ENCODE measurements around the gene MRPL39.

Gene MRPL39

DNA sequence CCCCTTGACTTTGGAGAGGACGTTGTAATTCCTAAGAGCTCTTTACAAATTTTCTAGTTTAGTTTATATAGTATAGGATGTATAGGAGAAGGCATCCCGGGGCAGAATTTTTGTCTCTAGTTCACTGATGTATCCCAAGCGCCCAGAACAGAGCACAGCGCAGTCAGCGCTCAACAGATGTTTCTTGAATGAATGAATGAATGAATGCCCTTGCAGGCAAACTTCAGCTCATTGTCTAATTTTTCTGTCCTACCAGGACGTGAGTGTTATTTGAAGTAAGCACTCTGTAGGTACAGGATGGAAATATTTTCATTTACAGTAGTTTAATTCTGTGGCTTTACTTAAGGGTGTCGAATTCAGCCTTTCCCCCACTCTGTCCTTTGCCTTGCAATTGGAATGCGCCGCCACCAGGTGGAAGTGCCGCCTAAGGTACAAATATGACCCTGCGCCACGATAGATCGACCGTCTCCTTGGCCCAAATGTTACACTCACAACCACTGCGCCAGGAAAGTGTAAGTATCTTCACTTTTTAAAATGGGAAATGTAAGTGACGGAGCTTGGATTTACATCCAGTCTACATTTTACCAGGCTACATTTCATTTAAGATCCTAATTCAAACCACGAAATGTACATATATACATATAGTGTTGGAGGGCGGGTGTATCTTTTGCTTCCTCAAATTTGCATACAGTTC lies 910 bp upstream of the MRPL39 start:
- peak; percentile 13 for DNase-seq

DNA sequence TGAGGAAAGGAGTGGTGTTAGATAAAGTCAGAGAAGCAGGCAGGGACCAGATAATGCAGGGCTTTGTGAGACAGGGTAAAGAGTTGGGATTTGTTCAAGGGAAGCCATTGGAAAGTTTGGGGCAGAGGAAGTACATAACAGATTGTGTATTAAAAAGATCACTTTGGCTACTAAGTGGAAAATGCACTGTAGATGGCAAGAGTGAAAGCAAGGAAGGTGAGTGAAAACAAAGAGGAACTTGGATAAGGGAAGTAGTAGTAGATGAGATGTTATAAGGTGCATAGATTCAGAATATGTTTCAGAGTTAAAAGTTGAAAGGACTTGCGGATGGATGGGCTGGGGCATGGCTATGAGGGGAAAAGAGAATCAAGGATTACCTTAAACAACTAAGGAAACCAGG lies 17.4 kb downstream of the MRPL39 start:
- no peak for DNase-seq

DNA sequence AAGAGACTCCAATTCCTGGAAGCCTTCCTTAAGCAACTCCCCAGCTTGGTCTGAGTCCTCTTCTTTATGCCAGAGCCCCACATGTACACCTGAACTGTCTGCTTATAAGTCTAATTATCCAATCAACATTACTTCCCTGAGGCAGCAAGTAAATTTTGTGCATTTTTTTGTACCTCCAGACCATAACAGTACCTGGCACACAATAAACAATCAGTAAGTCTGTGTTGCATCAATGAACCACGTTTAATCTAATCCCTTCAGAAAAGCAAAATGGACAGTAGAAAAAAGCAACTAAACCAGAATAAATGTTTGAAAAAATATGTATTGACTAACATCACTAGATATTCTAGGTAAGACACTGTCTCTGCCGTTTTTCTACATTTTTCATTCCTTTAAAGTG lies 20.5 kb downstream of the MRPL39 start:
- DNase-seq: no peak

DNA sequence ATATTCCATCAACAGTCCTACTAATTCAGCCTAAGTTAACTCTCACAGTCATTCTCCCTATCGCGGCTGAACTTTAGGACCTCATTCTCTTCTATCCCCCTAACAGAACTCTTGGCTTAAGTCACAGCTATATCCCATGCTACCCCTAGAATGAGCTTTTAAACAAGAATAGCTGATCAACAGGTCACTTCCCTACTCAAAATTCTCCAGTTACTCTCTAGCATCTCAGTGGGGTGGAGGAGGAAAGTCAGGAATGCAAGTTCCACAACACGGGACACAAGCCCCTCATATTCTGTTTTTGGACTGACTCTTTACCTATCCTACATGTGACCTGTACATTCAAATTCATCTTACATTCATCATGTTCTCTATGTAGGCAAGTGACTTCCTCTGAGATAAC lies 21.0 kb downstream of the MRPL39 start:
- DNase-seq: no peak

DNA sequence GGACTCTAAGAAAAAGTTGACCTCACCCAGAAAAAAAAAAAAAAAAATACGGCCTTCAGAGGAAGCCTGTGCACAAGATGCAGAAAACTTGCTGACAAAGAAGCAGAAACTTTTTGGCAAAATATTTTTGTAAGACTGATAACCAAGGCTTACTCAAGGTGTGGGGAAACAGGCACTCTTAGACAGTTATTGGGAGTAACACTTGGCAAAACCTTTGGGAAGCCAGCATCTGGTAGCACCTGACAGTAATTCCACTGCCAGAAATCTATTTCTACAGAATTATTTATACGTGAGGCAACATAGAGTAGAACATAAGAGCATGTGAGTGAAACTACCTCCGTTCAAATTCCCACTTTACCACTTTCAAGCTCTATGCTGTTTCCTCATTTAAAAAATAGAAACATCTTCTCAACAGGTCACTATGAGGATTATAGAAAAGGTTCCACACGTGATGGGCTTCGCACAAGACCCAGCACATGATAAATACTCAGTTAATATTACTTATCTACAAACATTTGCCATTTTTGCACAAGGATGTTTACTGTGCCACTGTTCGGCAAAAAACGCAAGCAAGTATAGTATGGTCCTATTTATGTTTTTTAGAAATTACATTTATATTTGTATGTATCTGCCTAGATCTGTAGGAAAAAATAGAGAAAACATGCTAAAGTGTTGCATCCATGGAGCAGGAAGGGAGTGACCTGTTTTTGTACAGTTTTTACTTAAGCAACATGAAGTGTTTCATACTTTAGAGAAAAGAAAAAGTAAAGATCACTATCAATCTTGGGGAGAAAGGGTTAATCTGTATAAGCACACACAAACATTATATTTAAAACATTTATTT lies 22.2 kb downstream of the MRPL39 start:
- DNase-seq: no peak

DNA sequence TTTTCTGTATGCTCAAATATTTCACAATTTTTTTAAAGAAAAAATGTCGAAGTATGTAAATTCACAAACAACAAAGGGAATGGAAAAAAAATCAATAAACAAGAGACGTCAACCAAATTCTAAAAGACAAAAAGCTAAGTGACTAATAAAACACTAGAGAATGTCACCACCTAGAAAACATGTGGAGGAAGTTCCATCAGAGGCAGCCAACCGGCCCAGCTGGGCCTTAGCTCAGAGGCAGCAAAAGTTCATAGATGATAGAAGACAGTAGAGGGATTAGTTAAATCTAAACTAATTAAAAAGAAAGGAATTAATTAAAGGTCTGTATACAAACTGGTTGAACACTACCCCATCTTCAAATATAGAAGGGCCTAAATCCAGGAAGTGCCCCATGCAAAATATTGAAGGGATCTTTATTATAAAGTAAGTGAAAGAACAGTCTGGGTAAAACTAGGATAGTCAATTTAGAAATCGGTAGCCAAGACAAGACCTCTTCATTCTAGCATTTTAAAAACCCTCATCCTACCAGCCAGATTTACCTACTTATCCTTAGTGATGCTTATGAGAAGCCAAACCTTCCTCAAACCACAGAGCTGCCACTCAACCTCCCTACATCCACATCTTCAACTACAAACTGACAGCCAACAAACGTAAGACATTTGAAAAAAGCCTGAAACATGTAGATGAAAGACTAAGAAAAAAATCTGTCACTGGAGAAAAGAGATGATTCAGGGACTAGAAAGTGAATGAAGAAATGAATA lies 23.7 kb downstream of the MRPL39 start:
- DNase-seq: no peak

DNA sequence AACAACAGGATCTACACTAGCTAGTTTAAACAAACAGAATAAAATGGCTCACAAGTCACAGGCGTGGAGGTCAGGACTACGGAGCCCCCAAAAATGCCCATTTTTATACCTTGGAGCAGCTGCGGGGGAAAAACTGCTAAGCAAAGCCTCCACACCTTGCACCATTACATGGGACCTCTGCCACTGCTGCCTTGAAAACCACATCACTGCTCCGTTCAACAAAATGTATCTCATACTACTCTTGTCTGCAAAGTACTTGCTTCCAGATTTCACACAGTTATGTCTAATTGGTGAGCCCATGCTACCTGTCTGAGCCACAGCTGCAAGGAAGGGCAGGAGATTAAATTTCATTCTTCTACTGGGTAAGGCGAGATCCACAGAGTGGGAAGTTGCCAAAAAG lies 24.4 kb downstream of the MRPL39 start:
- DNase-seq: no peak

DNA sequence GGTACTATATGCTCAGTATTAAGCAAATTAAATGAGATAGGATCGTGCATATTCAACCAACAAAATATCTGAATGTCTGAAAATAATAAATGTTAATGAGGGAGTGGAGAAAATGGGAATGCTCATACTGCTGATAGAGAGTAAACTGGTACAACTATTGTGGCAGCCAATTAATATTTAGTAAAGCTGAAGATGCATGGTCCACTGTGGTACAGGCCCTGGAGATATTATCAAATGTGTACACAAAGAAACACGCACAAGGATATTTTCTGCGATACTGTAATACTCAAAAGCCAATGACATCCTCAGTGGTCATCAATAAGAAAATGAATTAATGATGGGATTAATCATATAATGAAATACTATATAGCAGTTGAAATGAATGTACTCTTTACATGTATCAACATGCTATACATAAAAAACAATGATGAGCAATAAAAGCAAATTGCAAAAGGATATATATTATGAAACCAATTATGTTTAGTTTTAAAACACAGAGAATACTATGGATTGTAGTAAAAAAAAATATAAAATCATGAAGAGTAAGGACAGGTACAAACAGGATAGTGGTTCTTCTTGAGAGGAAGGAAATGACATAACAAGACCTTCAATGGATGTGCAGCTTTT lies 25.0 kb downstream of the MRPL39 start:
- DNase-seq: no peak

DNA sequence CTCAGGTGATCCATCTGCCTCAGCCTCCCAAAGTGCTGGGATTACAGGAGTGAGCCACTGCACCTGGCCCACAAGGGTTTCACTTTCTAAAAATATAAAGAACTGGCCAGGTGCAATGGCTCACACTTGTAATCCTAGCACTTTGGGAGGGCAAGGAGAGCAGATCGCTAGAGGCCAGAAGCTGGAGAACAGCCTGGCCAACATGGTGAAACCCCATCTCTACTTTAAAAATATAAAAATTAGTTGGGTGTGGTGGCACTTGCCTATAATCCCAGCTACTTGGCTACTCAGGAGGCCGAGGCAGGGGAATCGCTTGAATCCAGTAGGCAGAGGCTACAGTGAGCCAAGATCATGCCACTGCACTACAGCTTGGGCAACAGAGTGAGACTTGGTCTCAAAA lies 25.7 kb downstream of the MRPL39 start:
- DNase-seq: no peak

DNA sequence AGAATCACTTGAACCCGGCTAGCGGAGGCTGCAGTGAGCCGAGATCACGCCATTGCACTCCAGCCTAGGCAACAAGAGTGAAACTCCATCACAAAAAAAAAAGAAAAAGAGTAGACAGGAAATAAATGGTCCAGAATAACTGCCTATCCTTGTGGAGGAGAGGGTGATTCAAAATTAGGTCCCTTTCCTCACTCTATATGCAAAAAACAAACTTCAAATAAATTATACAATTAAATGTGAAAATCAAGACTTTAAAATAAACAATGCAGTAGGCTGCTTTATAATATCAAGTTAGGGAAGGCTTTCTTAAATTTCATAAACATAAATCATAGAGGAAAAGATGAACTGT lies 26.4 kb downstream of the MRPL39 start:
- no peak for DNase-seq

DNA sequence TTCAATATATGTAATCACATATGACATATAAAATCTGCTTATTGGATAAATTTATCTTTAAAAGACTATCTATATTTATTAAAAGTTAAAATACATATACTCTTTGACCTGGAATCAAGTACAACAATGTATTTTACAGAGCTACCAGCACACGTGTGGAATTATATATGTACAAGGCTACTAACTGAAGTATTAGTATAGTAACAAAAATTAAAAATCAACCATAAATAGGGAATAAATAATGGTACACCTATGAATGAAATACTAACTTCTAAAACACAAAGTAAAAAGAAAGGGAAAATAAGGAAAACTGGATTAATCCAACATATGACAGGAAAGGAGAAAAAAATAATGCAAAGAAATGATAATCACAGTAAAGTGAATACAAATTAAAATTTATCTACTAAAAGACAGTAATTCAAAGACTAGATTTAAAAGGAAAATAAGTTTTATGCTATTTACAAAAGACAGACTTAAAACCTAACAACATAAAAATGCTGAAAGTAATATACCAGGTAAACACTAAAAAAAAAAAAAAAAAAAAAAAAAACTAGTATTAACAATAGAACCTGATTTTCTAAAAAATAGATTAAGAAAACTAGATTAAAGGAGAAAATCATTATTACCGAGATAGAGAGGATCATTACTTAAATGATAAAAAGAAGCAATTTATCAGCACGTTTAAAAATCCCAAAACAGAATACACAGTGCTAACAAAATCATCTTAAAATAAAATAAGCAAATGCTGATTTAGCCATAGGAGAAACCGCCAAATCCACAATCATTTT lies 27.9 kb downstream of the MRPL39 start:
- DNase-seq: no peak

DNA sequence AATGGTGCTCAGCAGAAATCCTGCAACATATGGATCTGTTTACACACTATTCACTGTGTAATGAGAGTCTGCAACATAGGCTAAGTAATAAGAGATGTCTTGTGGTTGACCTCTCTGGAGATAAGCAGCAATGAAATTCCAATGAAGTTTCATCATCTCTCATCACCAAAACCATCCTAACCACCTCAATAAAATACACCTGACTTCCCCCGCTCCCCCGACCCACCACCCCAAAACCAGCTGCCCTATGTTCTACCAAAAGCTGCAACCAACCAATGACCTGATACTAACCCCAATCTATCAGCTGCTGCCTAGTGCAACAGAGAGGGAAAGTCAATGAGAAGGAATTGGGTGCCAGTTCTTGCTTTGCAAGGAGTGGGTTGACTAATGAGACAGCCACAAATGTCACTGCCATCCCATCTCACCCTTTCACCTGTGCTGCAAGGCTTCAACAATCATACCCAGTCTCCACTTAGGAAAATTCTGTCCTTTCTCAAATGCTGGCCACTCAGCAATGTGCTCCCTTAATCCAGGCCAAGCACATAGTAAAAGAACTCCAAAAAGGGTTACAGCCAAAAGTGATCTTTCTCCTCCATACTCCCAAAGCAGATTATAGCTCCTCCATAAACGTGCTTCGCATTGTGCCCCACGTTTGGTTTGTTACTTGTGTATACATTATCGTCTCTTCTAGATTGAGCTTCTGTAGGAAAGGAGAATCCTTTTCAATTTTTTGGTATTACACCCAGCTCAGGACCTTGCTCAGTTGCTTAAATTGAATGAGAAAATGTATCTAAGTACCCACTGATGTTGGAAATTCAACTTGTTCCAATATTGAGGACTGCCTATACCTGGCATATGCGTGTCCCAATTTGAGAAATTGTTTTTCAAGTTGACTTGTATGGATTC lies 29.0 kb downstream of the MRPL39 start:
- no peak for DNase-seq

DNA sequence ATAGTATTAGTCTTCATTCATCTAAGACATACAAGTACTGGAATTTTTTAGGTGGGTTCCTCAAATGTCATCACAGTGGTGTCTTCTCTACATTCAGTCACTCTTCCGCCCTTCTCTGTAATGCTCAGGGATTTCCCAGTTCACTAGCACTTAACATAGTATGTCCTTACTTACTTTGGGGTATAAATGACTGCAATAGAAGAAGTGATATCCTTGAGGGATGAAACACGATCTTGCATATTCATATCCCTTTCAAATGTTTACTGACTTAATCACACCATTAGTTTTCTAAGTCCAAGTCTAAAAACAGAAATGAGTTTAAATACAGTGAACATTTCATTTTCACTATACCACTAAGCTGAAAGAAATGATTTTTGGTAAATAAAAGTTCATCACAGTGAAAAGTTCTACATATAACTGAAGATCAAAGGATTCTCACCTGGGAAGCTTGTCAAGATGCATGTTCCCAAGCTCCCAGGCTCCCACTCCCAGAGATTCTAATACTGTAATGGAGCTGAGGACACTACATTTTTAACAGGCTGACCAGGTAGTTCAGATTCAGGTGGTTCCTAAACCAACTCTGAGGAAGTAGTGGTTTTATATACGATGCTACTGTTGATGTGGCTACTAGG lies 29.7 kb downstream of the MRPL39 start:
- no peak for DNase-seq

DNA sequence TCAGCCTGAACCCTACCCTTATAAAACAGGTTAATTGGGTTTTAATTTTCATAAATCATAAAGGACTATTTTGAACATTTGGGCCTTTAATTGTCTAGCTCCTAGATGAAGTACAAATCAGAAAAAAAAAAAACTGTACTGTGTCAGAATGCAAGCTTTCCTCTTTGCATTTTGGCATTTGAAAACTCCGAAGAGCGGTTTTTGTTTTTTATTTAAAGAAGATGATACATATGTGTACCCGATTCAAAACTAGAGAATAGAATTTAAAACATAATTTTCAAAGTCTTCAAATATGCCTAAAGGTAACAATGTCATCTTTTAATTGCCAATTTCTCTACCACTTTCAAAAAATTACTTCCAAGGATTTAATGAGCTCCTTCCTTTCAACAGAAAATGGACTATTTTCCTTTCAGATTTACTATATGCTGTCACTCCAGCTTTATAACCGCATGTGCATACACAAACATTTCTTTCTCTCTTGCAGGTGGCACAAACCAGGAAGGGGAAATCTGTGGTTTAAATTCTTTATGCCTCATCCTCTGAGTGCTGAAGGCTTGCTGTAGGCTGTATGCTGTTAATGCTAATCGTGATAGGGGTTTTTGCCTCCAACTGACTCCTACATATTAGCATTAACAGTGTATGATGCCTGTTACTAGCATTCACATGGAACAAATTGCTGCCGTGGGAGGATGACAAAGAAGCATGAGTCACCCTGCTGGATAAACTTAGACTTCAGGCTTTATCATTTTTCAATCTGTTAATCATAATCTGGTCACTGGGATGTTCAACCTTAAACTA lies 33.7 kb downstream of the MRPL39 start:
- no peak for DNase-seq

DNA sequence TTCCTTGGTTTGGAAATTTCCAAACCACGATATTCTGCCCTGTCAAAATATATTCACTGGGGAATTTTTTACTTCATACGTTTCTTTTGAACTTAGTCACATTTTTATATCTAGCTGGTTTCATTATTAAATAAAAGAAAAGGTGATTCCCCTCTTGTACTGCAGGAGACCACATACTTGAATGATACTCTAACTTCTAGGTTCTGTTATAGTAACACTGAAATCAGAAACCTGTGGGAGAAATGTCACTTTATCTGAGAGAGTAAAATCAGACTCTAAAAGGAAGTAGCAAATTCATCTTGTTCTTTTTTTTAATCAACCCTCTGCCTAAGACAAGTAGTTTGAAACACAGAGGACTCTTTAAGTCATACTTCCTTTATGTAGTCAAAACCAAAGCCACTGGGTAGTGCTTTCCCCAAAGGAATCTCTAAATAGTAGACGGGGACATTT lies 34.4 kb downstream of the MRPL39 start:
- DNase-seq: no peak

DNA sequence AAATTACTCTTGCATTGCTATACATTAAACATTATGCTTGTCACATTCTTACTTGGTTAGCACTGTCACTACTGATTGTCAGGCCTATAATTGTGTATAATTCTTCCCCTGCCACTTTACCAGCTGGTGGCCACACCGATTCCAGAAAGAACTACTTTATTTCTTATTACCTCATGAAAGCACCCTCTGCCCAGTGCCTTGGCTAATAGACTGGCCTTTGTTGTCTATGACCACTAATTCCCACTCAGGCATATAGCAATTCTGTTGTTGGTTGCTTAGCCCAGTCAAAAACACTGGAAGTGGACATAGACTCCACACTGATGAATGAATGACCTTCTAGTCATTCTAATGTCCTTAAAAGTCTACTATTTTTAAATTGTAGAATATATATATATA lies 35.6 kb downstream of the MRPL39 start:
- no peak for DNase-seq

DNA sequence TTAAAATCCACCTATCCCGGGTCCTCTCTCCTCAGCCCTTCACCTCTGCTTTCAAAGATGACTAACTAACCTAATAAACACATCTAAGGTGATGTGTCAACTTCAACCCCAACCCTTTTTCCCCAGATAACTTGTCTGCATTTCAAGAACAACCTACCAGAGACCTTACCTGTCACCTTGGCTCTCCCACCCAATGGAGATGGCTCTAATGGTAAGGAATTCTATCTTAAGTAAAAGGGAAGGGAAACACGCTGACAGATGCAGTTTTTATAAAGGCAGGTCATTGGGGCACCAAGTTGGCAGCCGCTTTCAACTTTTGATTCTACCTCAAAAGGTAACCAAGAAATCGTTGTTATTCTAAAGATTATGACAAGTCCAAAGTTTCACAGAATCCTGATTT lies 37.6 kb downstream of the MRPL39 start:
- no peak for DNase-seq

DNA sequence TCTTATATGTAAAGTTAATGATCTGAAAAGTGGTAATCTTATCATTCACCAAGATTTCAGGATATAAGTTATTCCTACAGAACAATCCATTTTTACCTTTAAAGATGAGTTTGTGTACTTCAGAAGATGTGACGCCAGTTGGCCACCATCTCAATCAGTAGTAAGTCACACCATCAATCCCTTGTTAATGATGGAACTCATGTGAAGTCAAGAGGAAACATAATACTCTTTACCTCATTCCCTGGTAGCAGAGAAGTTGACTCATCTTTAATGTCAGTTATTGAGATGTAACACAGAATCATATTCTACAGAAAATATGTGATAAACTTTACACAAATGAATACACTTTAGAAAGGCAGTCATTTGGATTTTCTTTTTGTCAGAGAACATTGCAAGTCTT lies 38.2 kb downstream of the MRPL39 start:
- no peak for DNase-seq

DNA sequence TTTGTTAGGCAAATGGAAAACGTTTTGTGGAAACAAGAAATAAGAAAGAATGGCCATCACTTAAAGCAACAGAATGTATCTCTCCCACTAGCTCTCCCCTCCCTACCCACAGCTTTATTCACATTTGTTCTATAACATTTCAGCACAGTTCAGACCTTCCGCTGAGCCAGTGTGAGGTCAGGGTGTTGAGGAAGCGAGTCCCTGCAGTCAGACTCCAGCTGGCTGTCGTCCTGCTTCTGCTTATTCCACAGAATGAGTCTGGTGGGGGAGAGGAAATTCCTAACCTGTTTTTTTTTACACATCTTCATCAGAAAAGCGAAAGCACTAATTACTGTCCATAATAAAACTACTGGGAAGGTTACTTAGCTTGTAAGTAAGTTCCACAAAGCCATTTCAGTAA lies 39.0 kb downstream of the MRPL39 start:
- DNase-seq: no peak

DNA sequence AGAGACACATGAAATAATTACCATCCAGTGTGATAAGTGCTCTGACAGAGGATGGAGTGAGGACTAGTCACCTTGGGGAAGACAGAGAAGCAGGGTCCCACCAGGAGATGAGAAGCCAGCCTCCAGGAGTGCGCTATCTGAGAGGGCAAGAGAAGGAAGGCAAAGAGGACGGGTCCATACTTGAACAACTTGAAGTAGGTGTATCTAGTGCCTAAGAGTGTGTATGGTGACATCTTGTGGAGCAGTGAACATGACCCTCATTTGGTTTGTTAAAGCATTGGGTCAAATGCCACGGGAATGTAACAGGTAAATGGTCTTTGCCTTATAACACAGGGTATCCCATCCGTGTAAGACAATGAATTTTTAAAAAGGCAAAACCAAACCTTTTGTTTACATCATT lies 39.8 kb downstream of the MRPL39 start:
- DNase-seq: no peak

All from GOT3 (cell line).